ENCODE data around the gene CDKN1C.

CDKN1C gene

GRCh38 chr11:2867142-2867541, 18.4 kb downstream of the CDKN1C start:
- no peak for DNase-seq

- no peak for DNase-seq
Measured at GRCh38 chr11:2865922-2866577, 19.5 kb downstream of the CDKN1C start.

- no peak for DNase-seq
Measured at GRCh38 chr11:2864901-2865300, 20.7 kb downstream of the CDKN1C start.

GRCh38 chr11:2863276-2863618, 22.3 kb downstream of the CDKN1C start:
- DNase-seq: no peak

- DNase-seq: no peak
Measured at GRCh38 chr11:2862395-2863275, 22.9 kb downstream of the CDKN1C start.

- no peak for DNase-seq
Measured at GRCh38 chr11:2860636-2861035, 24.9 kb downstream of the CDKN1C start.

GRCh38 chr11:2859699-2860037, 25.9 kb downstream of the CDKN1C start:
- DNase-seq: no peak

- no peak for DNase-seq
Measured at GRCh38 chr11:2858995-2859698, 26.4 kb downstream of the CDKN1C start.

GRCh38 chr11:2857918-2858317, 27.7 kb downstream of the CDKN1C start:
- no peak for DNase-seq

GRCh38 chr11:2857276-2857675, 28.3 kb downstream of the CDKN1C start:
- DNase-seq: no peak

- DNase-seq: no peak
Measured at GRCh38 chr11:2855162-2855561, 30.4 kb downstream of the CDKN1C start.

- DNase-seq: no peak
Measured at GRCh38 chr11:2853997-2854560, 31.5 kb downstream of the CDKN1C start.

- DNase-seq: no peak
Measured at GRCh38 chr11:2853401-2853800, 32.2 kb downstream of the CDKN1C start.

- no peak for DNase-seq
Measured at GRCh38 chr11:2849994-2850770, 35.4 kb downstream of the CDKN1C start.

GRCh38 chr11:2848497-2848896, 37.1 kb downstream of the CDKN1C start:
- no peak for DNase-seq

GRCh38 chr11:2847561-2847960, 38.0 kb downstream of the CDKN1C start:
- DNase-seq: no peak

- DNase-seq: no peak
Measured at GRCh38 chr11:2846470-2846869, 39.1 kb downstream of the CDKN1C start.

GRCh38 chr11:2846056-2846455, 39.5 kb downstream of the CDKN1C start:
- no peak for DNase-seq

GRCh38 chr11:2844996-2845395, 40.6 kb downstream of the CDKN1C start:
- no peak for DNase-seq

GRCh38 chr11:2844116-2844842, 41.3 kb downstream of the CDKN1C start:
- DNase-seq: no peak

- DNase-seq: no peak
Measured at GRCh38 chr11:2843551-2843950, 42.0 kb downstream of the CDKN1C start.

- DNase-seq: no peak
Measured at GRCh38 chr11:2842876-2843275, 42.7 kb downstream of the CDKN1C start.

Measured in right forelimb (tissue), 1 donor.